GM04504 (cell line): ENCODE measurements around the gene CCDC80.
"Not testable (repeated sequence)": the region's sequence is repeated elsewhere in the genome, so short reads cannot be mapped to it uniquely, and the experiment has no call there.

ENCODE experiments used
- DNase-seq: peaks from one replicate; pipeline ENCODE4 v3.0.0-alpha.2; 2012; ENCODE audit warnings: low read depth

Gene CCDC80

GRCh38 chr3:112640930-112641801, at the start of gene CCDC80:
Gene CCDC80, minus strand, starts transcription at chr3:112641143. Its CDS starts 1,238 bp downstream, at chr3:112639905.
- DNase-seq, result peak; percentile 79

- no peak for DNase-seq
These were observed 49.0 kb upstream of the CCDC80 start for GRCh38 chr3:112689989-112690388.

- DNase-seq, result no peak
These were observed 48.4 kb upstream of the CCDC80 start for GRCh38 chr3:112689385-112689784.

- no peak for DNase-seq
These were observed 47.9 kb upstream of the CCDC80 start for GRCh38 chr3:112688819-112689218.

- DNase-seq, result no peak
These were observed 47.3 kb upstream of the CCDC80 start for GRCh38 chr3:112688085-112688769.

GRCh38 chr3:112687616-112688015, 46.7 kb upstream of the CCDC80 start:
- no peak for DNase-seq

GRCh38 chr3:112687211-112687610, 46.3 kb upstream of the CCDC80 start:
- no peak for DNase-seq

- DNase-seq, result no peak
These were observed 45.2 kb upstream of the CCDC80 start for GRCh38 chr3:112685956-112686799.

- peak; percentile 81 for DNase-seq
These were observed 44.5 kb upstream of the CCDC80 start for GRCh38 chr3:112685420-112685819.

- no peak for DNase-seq
These were observed 41.4 kb upstream of the CCDC80 start for GRCh38 chr3:112682361-112682760.

GRCh38 chr3:112681822-112682325, 40.9 kb upstream of the CCDC80 start:
- DNase-seq, result no peak

- DNase-seq, result peak; percentile 93
These were observed 35.8 kb upstream of the CCDC80 start for GRCh38 chr3:112676659-112677234.

- DNase-seq, result no peak
These were observed 35.1 kb upstream of the CCDC80 start for GRCh38 chr3:112675943-112676535.

GRCh38 chr3:112675349-112675748, 34.4 kb upstream of the CCDC80 start:
- no peak for DNase-seq

- no peak for DNase-seq
These were observed 32.0 kb upstream of the CCDC80 start for GRCh38 chr3:112672716-112673541.

- peak; percentile 94 for DNase-seq
These were observed 31.2 kb upstream of the CCDC80 start for GRCh38 chr3:112671930-112672715.

GRCh38 chr3:112670824-112671223, 29.9 kb upstream of the CCDC80 start:
- DNase-seq, result no peak

GRCh38 chr3:112667599-112667998, 26.7 kb upstream of the CCDC80 start:
- DNase-seq, result no peak

- not testable (repeated sequence) for DNase-seq
These were observed 24.1 kb upstream of the CCDC80 start for GRCh38 chr3:112665009-112665408.

- no peak for DNase-seq
These were observed 15.1 kb upstream of the CCDC80 start for GRCh38 chr3:112656043-112656442.
